ENCODE results near the gene REXO5.
A peak's percentile ranks its signal among the peaks of the same experiment; 100 is the strongest.
"Not testable (repeated sequence)": the region's sequence is repeated elsewhere in the genome, so short reads cannot be mapped to it uniquely, and the experiment has no call there.

The REXO5 gene

GRCh38 chr16:20849589-20850390 is 43.5 kb downstream of the REXO5 start:
- DNase-seq (ENCODE audit: low read depth, low spot score): peak; percentile 60

DNA sequence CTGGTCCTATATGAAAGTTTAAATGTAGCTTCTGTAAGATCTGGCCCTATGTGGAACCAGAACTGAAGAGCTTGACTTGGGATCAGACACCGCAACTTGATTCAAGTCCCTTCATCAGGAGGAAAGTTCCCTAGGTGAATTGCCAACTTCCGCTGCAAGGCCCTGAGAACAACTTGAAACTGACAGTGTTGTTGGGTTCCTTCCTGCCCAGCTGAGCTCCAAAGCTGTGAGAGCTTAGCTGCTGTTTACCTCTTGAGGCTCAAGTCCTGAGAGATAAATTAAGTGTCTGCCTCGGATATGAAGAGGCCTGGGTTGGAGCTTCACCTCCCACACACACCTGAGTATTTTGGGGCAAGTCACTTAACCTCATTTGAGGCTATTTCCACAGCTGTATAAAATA is 44.7 kb downstream of the REXO5 start:
- no peak for DNase-seq (ENCODE audit: low read depth, low spot score)

GRCh38 chr16:20851601-20852000 is 45.3 kb downstream of the REXO5 start:
- no peak for DNase-seq (ENCODE audit: low read depth, low spot score)

- no peak for DNase-seq (ENCODE audit: low read depth, low spot score)
Measured at GRCh38 chr16:20853143-20853542, 46.8 kb downstream of the REXO5 start.

GRCh38 chr16:20853981-20854620 is 47.8 kb downstream of the REXO5 start:
- no peak for DNase-seq (ENCODE audit: low read depth, low spot score)

DNA sequence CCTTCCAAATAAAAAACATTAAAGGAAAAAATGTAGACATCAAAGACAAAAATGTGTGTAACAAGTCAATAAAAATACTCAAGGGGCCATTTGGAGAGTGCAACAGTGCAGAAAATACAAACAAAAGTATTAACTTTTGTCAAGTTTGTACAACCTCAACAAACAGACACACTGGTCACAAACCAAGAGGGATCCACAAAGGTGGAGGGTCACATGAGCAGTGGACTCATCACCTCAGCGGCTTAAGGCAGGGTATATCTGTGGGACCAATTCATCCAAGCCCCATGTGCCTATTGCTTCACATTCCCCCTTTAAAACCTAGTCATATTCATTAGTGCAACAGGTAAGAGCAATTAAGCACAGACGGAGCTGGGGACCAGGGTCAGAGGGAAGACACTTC is 48.6 kb downstream of the REXO5 start:
- DNase-seq (ENCODE audit: low read depth, low spot score): no peak

GRCh38 chr16:20857281-20857680 is 51.0 kb downstream of the REXO5 start:
- DNase-seq (ENCODE audit: low read depth, low spot score): no peak

- no peak for DNase-seq (ENCODE audit: low read depth, low spot score)
Measured at GRCh38 chr16:20859229-20859628, 52.9 kb downstream of the REXO5 start.

DNA sequence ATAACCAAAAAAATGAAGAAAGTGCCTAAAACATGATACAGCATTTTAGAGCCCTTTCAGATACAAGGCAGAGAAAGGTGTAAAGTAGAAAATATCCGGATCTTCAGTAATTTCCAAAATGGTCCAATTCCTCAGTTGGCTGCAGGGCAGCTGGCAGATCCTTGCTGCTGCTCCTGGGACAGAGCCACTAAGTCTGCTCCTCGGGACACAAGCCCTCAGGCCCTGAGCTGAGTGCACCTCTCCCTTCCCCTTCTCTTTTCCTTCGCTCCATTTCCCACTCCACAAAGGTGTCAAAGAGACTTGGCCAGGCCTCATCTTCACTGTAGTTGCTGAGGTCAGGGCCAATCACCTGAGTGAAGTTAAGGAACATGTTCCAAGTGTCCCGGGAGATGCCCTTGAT is 53.4 kb downstream of the REXO5 start:
- DNase-seq (ENCODE audit: low read depth, low spot score): no peak

DNA sequence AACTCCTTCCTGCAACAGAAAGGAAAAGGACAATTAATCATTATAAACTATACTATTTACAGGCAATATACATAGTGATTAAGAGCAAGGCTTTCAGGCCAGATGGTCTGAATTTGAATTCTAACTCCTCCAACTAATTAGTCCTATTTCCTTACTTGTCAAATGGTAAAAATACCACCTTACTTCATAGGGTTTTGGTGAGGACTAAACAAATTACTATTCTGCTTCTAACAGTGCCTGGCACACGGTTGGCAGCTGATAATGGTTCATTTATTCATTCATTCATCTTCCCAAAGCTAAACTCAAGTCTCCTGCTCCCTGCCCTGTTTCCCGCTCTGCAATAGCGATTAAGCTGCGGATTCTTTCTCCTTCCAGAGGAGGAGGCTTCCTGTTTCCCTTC is 54.0 kb downstream of the REXO5 start:
- DNase-seq (ENCODE audit: low read depth, low spot score): no peak

GRCh38 chr16:20860995-20861394 is 54.7 kb downstream of the REXO5 start:
- DNase-seq (ENCODE audit: low read depth, low spot score): not testable (repeated sequence)

- DNase-seq (ENCODE audit: low read depth, low spot score): no peak
Measured at GRCh38 chr16:20862162-20862960, 56.0 kb downstream of the REXO5 start.

DNA sequence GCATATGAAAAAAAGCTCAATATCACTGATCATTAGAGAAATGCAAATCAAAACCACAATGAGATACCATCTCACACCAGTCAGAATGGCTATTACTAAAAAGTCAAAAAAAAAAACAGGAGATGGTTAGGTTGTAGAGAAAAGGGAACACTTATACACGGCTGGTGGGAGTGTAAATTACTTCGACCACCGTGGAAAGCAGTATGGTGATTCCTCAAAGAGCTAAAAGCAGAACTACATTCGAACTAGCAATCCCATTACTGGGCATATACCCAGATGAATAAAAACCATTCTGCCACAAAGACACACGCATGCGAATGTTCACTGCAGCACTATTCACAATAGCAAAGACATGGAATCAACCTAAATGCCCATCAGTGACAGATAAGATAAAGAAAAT is 58.0 kb downstream of the REXO5 start:
- not testable (repeated sequence) for DNase-seq (ENCODE audit: low read depth, low spot score)

GRCh38 chr16:20865420-20866131 is 59.2 kb downstream of the REXO5 start:
- DNase-seq (ENCODE audit: low read depth, low spot score): no peak

DNA sequence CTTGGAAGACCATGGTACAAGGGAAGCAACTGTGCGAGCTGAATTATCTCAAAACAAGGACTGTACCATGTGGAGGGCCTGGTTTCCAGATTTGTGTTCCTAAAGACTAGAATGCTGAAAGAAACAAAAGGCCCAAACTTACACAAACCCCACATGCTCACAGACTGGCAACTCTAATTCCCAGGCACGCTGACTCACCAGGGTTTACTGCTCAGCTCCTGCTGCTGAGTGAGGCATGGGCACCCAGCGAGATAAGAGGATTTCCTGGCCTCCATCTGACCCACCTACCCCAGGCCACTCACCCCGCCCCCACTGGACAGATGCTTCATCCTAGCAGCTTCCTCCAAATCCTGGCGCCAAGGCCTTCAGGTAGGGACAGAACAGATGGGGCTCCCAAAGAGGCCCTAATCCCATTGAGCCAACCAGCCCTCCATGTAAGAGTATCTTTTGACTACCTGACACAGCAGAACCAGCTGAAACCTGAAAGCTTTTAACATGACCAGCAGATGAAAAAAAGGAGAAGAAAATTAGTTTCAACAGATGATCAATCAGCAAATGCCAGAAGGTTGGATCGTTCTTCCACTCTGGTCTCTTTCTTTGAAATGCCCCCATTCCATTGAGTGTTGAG is 59.9 kb downstream of the REXO5 start:
- DNase-seq (ENCODE audit: low read depth, low spot score): peak; percentile 85

DNA sequence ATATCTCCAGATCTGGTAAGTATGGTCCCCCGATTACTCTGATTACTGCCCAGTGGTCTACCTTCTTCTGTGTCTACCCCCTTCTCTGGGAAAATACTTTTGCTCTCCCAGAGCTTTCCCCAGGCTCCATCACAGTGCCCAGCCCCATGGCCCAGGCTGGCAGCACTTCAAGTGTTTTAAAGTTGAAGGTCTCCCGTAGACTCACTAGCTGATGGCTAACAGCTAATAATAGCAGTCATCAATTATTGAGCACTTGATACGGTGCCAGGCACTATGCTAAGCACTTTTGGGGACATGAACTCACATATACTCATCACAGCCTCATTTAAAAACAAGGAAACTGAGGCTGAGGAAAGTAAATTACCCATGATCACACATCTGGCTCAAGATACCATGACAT is 60.5 kb downstream of the REXO5 start:
- DNase-seq (ENCODE audit: low read depth, low spot score): no peak

DNA sequence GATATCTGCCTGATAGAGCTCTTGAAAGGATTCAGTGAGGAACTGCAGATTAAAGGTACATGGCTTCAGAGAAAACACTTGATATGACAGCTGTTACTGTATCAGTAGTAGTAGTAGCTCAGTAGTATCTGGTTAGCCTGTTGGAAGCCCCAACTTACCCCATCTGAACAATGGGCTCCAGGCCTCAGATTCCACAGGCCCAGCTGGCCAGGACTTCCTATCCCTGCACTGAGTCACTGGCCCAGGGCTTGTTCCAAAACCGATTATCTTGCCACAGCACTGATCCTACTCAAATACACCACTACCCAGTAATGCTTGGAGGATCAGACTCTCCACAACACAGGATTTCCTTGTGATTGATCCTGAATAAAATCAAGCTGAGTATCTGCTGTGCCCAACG is 61.3 kb downstream of the REXO5 start:
- no peak for DNase-seq (ENCODE audit: low read depth, low spot score)

DNA sequence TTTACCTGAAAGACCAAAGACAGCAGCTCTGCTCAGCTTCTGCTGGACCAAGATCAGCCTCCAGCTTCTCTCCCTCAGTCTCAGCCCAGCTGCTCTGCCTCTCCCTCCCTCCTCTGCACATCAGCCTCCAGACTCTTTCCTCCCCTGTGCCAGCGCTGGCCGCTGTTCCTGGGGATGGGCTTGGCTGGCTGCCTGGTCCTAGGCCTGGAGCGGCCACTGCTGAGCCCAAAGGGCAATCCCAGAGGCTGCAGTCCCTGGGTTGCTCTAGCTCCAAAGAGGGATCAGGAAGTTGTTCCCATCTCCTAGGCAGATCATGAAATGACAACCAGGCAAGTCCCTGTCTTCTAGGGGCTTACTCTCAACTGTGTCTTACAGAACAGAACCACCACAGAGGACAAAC is 62.6 kb downstream of the REXO5 start:
- DNase-seq (ENCODE audit: low read depth, low spot score): no peak

GRCh38 chr16:20870122-20870820 is 63.9 kb downstream of the REXO5 start:
- DNase-seq (ENCODE audit: low read depth, low spot score): no peak

GRCh38 chr16:20871258-20871657 is 64.9 kb downstream of the REXO5 start:
- no peak for DNase-seq (ENCODE audit: low read depth, low spot score)

Data from ELF-1 (cell line).